ENCODE measurements around the gene PLA2G4F. TPM values are rescaled to one million over a fixed set of nuclear protein-coding genes. Genes with fewer than 3 reads are reported as not detected.
A peak's percentile ranks its signal among the peaks of the same experiment; 100 is the strongest.

PLA2G4F gene
- total RNA-seq, 6 donors from 2014 or later = 57.8 to 162 (median 99.8) TPM

- Histone ChIP-seq H3K4me3 (no peak overlapping the region), H3K9me3 (no peaks in the 10 kb centered on the region), H3K4me1 (peaks cover 0 to 6% (median 2%) of the 10 kb centered on the region in 4 donors), H3K27ac (no peak overlapping the region), H3K27me3 (no peaks in the 10 kb centered on the region), H3K36me3 (no peaks in the 10 kb centered on the region)
- ATAC-seq (ENCODE audit: low FRiP score in 2 of 2) (no peak), DNase-seq (no peak)
- WGBS, 2 donors = 72 to 80% methylated on average over 1 of the region's 1 CpG
- TF ChIP-seq POLR2AphosphoS5 (IDR thresholded peaks at IDR 0.05) (no peak), POLR2A (IDR thresholded peaks at IDR 0.05) (no peak)
Observed at GRCh38 chr15:42135351-42135750, 21.1 kb downstream of the PLA2G4F start.

GRCh38 chr15:42134617-42135245 is 21.7 kb downstream of the PLA2G4F start:
- Histone ChIP-seq H3K4me1 (peaks cover 0 to 6% (median 2%) of the 10 kb centered on the region in 4 donors), H3K9me3 (no peaks in the 10 kb centered on the region), H3K27me3 (no peaks in the 10 kb centered on the region), H3K36me3 (no peaks in the 10 kb centered on the region), H3K27ac (no peak overlapping the region), H3K4me3 (no peak overlapping the region)
- TF ChIP-seq CTCF (IDR thresholded peaks at IDR 0.05) (no peak), EP300 (IDR thresholded peaks at IDR 0.05) (no peak), POLR2AphosphoS5 (IDR thresholded peaks at IDR 0.05) (no peak), POLR2A (IDR thresholded peaks at IDR 0.05) (no peak)
- ATAC-seq (ENCODE audit: low FRiP score in 2 of 2) (no peak), DNase-seq (no peak)
- 79 to 81% methylated on average over 6 of the region's 6 CpGs for WGBS, 2 donors

GRCh38 chr15:42133886-42134502 is 22.4 kb downstream of the PLA2G4F start:
- no peaks in the 10 kb centered on the region for H3K9me3 ChIP-seq
- DNase-seq = peak; percentile 29 to 65
- ATAC-seq (ENCODE audit: low FRiP score in 2 of 2) = peak; percentile 57 to 76
- H3K36me3 ChIP-seq = no peaks in the 10 kb centered on the region
- TF ChIP-seq EP300 (IDR thresholded peaks at IDR 0.05) (no peak), CTCF (IDR thresholded peaks at IDR 0.05) (peak; percentile 46 to 67 (median 60)), POLR2AphosphoS5 (IDR thresholded peaks at IDR 0.05) (no peak), POLR2A (IDR thresholded peaks at IDR 0.05) (no peak)
- peaks cover 0 to 6% (median 2%) of the 10 kb centered on the region in 4 donors for H3K4me1 ChIP-seq
- 65 to 69% methylated on average over 11 of the region's 11 CpGs for WGBS, 2 donors
- H3K27ac ChIP-seq = no peak overlapping the region
- no peak overlapping the region for H3K4me3 ChIP-seq
- H3K27me3 ChIP-seq = no peaks in the 10 kb centered on the region

GRCh38 chr15:42133356-42133755 is 23.1 kb downstream of the PLA2G4F start:
- no peak for TF ChIP-seq CTCF (IDR thresholded peaks at IDR 0.05)
- no peak for TF ChIP-seq POLR2A (IDR thresholded peaks at IDR 0.05)
- no peak for TF ChIP-seq EP300 (IDR thresholded peaks at IDR 0.05)
- no peak for TF ChIP-seq POLR2AphosphoS5 (IDR thresholded peaks at IDR 0.05)
- H3K4me3 ChIP-seq = no peak overlapping the region
- no peaks in the 10 kb centered on the region for H3K36me3 ChIP-seq
- WGBS, 2 donors = 87 to 90% methylated on average over 4 of the region's 4 CpGs
- H3K4me1 ChIP-seq = peaks cover 0 to 6% (median 2%) of the 10 kb centered on the region in 4 donors
- DNase-seq = no peak
- H3K27ac ChIP-seq = no peak overlapping the region
- no peaks in the 10 kb centered on the region for H3K27me3 ChIP-seq
- H3K9me3 ChIP-seq = no peaks in the 10 kb centered on the region
- ATAC-seq (ENCODE audit: low FRiP score in 2 of 2) = no peak

- no peaks in the 10 kb centered on the region for H3K36me3 ChIP-seq
- H3K27me3 ChIP-seq = no peaks in the 10 kb centered on the region
- peak in 1 of 2 donors; percentile 84 for DNase-seq
- 62 to 77% methylated on average over 9 of the region's 9 CpGs for WGBS, 2 donors
- no peaks in the 10 kb centered on the region for H3K9me3 ChIP-seq
- ATAC-seq (ENCODE audit: low FRiP score in 2 of 2) = peak; percentile 40 to 87
- H3K4me3 ChIP-seq = no peak overlapping the region
- peaks cover 0 to 6% (median 2%) of the 10 kb centered on the region in 4 donors for H3K4me1 ChIP-seq
- H3K27ac ChIP-seq = peak overlapping the region in 1 of 4 donors; percentile 34
- TF ChIP-seq POLR2AphosphoS5 (IDR thresholded peaks at IDR 0.05) (peak in 1 of 2 donors; percentile 26), POLR2A (IDR thresholded peaks at IDR 0.05) (peak in 1 of 4 donors; percentile 21), CTCF (IDR thresholded peaks at IDR 0.05) (no peak)
Observed at GRCh38 chr15:42131826-42132806, 24.3 kb downstream of the PLA2G4F start.
